GM19099 (cell line): ENCODE measurements around the gene INPP4A.

ENCODE experiments used
- POLR2A ChIP-seq: IDR thresholded peaks from 3 replicates; pipeline ENCODE4 v1.6.1; 2011; ENCODE audit warnings: low read depth; ENCODE audit not compliant: insufficient read length; ENCODE audit errors: extremely low read depth

The INPP4A gene

DNA sequence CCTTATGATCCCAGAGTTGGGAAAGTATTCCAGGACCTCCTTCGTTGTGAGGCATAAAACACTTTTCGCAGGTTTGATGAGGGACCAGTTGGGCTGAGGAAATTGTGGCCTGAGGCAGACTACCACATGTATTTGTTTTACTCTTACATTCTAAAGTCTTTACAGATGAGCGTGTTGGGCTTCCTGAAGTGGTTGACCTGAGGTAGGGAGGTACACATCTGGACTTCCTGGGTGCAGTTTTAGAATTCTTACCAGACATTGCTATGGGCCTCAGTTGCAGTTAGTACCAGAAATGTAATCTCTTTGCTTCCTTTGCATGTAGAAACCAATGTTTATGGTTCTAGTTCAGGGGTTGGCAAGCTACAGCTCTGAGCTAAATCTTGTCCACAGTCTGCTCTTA is 114.9 kb downstream of the INPP4A start:
- no peak for TF ChIP-seq POLR2A

DNA sequence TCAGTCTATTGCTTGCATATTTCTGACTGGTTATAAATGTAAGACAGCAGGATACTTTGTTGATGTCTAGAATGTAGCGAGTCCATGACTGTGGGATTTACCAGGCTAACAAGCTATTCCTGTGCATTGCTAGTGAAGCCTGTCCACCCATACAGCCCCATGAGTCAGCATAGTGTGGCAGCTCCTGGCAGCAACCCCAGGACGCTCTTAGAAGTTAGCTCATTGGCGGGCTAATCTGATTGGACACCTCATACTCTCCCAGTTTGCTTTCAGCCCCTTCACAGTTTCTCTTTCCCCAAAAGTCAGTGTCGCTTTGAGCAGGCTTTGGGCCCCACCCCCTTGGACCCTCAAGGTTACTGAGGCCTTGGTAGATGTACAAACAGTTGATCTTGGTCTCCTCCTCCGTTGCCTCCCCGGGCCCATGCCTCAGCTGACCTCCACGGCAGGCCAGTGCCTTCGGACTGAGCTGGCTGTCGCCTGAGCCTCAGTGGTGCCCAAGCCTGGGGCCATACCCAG is 115.7 kb downstream of the INPP4A start:
- TF ChIP-seq POLR2A, result no peak

DNA sequence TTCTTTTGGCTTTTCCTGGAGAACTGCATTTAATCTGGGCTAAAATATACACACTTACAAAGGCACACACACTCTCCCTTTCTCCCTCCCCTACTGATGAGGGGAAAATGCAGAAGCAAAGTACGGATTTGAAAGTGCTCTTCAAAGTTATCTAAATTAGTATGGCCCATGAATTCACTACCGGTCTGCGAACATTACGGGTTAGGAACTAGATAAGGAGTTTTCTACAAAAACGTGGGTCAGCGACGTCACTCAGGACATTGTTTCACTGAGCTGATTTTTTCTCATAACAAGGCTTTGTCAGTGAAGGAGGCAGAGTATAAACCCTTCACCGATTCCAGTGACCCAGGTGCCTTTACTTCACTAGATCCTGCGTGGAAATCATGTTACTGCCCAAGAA is 116.4 kb downstream of the INPP4A start:
- TF ChIP-seq POLR2A, result no peak

DNA sequence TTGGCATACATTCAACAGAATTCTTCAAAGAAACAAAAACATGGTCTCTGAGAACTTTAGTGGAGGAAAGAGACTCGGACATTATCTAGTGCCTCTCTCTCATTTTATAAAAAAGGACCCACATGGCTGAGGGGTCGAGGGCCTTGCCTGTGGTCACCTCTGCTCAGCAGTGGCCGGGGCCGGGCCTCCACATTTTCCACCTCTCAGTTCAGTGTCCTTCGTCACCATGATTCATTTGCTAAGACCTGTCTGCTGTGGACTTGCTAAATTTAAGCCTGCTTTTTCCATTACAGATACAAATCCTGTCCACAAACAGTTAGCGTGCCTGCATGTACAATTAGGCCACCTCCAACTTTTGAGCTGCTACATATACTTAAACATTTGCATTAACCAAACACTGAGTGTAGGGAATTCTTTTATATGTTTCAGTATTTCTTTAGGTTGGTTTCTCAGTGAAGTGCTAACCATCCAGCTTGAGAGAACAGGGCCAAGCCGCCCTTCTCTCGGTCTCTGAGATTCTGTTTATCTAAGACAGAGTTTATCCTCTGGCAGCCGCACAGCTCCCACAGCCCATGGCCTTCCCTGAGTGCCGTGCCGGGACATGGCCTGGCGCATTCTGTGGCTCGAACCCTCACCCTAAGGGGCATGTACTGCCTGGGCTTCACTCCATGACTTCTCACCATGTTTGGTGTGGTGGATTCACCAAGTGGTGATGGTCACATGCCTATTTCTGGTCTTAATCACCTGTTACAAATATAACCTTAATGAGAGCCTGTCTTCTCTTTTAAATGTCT is 117.4 kb downstream of the INPP4A start:
- TF ChIP-seq POLR2A, result no peak

DNA sequence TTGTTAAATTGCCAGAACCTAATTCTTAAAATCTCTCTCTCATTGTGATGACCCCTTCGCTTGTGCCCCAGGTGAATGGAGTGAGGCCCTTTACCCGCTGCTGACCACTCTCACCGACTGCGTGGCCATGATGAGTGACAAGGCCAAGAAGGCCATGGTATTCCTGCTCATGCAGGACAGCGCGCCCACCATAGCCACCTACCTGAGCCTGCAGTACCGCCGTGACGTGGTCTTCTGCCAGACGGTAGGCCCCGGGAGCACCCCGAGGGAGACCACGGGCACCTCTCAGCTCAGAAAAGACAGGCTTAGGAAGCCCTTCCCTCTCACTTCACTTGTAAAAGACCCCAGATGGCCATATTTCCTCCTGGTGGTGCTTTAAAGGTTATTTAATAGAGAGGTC is 118.7 kb downstream of the INPP4A start:
- TF ChIP-seq POLR2A, result no peak

DNA sequence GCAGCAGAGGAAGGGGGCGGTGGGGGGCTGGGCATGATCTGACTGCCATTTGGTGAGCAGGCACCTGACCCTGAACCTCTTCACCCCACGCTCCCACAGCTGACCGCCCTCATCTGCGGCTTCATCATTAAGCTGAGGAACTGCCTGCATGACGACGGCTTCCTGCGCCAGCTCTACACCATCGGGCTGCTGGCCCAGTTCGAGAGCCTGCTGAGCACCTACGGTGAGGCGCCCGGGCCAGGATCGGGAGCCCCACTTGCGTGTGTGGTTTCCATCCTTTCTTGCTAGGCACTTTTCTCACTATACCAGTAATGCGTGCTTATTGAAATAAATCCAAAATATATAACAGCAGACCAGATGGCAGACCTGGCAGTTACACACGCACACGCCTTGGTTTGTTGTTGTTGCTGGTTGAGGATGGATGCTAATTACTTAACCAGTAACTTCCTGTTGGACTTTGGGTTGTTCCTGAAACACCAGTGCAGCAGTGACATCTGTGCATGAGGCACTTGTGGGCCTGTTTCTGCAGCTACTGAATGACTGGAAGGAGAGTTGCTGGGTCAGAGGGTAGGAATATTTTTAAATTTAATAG is 120.0 kb downstream of the INPP4A start:
- no peak for TF ChIP-seq POLR2A

DNA sequence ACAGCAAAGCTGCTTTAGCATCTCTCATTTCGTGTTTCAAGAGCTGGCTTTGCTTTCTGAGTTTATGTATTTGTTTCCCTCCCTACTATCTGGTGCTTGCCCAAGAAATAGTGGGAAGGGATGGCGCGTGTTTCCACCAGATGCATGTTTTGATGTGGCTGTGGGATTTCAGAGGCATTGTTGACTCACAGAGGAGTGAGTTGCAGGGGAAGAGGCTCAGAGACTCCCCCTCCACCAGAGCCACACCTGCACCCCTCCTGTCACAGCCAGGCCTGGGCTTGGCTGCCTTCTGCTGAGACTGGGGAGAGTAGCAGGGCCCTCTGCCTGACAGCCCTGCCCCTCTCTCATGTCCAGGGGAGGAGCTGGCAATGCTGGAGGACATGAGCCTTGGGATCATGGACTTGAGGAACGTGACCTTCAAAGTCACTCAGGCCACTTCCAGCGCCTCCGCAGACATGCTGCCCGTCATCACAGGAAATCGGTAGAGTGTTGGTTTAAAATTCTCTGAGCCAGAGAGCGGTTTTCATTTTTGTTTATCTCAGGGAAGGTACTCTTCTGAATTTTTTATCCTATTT is 120.7 kb downstream of the INPP4A start:
- no peak for TF ChIP-seq POLR2A

DNA sequence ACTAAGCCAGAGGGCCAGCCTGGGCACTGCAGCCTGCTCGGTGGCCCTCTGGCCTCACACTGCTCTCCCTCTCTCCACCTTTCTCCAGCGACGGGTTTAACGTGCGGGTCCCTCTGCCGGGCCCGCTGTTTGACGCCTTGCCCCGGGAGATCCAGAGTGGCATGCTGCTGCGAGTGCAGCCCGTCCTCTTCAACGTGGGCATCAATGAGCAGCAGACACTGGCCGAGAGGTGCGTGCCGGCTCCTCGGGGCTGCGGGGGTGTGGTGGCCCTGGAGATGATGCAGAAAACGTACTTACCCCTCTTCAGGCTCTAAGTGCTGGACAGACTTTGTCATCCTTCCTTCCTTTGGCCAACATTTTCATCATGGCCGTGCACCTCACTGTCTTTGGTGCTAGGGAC is 121.3 kb downstream of the INPP4A start:
- no peak for TF ChIP-seq POLR2A

DNA sequence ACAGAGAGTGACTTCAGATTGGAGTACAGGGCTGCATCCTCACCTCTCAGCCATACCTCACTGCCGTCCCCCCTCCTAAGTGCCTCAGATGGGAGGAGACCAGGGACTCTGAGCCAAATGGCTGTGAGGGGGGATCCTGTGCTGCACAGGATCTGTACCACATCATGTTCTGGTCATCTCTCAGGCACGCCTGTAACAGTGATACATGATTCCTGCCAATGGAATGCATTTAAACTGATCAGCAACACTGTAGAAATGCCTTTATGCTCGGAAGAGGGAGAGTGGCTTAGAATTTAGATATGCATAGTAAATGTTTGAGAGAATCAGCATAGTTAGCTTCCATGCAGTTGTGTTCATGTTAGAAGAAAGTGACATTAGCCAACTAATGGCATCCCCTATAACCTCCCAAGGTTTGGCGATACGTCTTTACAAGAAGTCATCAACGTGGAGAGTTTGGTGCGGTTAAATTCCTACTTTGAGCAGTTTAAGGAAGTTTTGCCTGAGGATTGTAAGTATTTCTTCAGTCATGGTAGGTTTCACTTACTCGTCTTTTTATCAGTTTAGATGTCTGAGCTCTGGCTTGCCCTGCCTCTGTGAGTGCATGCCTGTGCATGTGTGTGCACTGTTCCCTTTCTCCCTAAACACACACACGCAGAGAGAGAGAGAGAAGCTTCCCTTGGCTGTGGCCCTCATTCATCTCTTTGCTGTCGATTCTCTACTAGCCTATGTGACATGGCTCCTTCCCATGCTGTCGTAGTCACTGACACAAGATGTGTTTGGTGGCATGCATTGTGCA is 123.7 kb downstream of the INPP4A start:
- TF ChIP-seq POLR2A, result no peak

DNA sequence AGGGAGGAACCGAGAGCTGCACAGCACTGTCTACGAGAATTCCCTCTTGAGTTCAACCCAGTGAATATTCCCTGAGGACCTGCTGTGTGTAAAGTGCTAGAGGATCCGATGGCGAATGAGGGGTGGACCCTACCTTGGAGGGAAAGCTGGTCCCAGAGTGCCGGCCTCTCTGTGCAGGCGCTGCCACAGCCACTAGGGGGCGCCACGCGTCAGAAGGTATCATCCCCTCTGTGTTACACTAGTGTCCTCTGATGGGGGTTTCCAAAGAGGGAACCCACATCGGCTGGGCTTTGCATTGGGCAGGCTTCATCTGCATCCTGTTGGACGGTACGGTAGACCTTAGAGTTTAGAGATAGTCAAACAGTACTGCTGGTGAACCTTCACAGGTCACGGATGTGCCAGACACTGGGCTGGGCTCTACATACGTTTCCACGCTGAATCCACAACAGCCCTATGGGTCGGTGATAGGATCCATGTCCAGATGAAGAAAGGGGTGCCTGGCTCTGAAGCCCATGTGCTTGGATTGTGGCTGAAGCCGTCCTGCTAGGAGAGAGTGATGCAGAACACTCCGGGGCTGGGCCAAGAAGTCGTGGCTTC is 124.6 kb downstream of the INPP4A start:
- no peak for TF ChIP-seq POLR2A

DNA sequence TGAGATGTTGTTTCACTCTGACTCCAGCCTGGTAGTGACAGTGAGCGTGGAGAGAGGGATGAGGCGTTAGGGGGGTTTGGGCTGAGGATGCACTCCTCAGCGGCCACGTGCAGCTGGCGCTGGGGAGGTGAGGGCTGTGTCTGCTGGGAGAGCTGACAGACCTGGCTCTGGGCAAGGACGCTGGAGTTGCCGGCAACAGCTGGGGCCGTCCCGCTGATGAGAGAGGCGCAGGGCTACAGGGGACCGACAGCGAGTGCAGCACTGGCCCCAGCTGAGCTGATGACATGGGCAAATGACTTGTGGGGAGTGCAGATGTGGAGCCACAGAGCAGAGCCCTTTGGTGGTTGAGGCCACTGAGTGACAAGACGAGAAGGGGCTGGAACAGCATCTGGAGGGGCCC is 125.3 kb downstream of the INPP4A start:
- no peak for TF ChIP-seq POLR2A

DNA sequence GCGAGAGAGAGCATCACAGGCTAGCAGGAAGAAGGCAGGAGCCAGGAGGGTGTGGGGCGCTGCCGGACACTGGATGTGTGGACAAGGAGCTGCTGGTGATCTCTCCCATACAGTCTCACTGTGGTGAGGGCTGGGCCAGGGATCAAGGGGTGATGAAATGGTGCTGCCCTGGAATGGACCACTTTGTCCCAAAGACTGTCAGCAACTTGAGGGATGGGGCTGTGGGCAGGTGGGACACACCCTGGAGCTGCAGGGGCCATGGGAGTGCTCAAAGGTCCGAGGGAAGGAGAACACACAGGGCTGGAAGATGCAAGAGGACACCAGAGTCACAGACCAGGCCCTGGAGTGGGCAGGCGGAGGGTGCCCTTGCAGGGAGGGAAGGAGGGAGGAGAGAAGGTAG is 125.7 kb downstream of the INPP4A start:
- no peak for TF ChIP-seq POLR2A

DNA sequence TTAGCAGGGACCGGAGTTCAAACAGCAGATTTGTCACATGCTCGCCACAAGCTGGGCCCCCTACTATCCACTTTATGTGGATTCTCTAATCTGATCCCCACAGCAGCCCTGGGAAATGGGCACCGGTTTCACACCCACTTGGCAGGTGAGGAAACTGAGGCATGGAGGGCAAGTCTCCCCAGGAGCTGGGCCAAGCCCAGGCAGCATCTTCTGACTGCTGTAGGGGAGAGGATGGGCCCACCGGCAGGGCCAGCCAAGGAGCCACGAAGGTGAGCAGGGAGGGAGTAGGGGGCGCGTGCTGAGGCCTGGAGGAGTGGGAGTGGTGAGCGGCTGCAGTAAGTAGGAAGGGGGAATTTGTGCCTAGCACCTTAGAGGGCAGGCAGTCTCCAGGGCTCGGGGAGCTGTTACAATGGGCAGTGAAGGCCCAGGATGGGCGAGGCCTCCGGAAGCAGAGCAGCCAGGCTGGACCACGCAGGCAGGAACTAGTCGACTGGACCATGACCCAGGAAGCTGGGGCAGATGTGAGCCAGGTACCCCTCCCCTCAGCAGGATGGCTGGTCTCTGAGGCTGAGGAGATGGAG is 126.6 kb downstream of the INPP4A start:
- no peak for TF ChIP-seq POLR2A

DNA sequence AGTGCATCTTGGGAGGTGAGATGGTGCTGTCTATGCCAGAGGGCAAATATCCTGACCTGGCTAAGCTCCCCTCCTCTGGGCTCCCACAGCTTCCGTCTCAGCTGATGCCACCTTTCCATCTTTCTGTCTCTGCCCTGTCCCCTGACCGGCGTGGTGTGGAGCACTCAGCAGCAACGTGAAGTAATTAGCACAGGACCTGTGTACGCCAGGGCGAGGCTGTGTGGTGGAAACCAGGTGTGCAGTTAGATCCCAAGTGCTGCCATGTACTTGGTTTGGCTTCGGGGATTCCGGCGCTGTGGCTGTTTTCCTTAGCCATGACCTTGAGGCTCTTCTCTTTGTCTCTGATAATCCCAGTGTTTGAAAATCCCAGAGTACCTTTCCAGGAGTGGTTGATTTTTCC is 127.1 kb downstream of the INPP4A start:
- TF ChIP-seq POLR2A, result no peak
